Activated CD8-positive, alpha-beta memory T cell treated with anti-CD3 and anti-CD28 coated beads, Interleukin-2, amount 50 U/mL, for 24 hours (primary cell): ENCODE measurements around the gene ABCG2.
"Not testable (repeated sequence)": the region's sequence is repeated elsewhere in the genome, so short reads cannot be mapped to it uniquely, and the experiment has no call there.

ENCODE experiments used
- DNase-seq: peaks from one replicate; pipeline ENCODE4 v3.0.0-alpha.2; 2020; ENCODE audit errors: extremely low read depth

ABCG2 gene

GRCh38 chr4:88112856-88113255 lies 45.6 kb downstream of the ABCG2 start:
- DNase-seq = no peak

- no peak for DNase-seq
These were observed 47.6 kb downstream of the ABCG2 start for GRCh38 chr4:88110826-88111225.

GRCh38 chr4:88109123-88109881 lies 49.1 kb downstream of the ABCG2 start:
- no peak for DNase-seq

GRCh38 chr4:88108747-88109122 lies 49.7 kb downstream of the ABCG2 start:
- no peak for DNase-seq

- not testable (repeated sequence) for DNase-seq
These were observed 50.4 kb downstream of the ABCG2 start for GRCh38 chr4:88108108-88108465.

- no peak for DNase-seq
These were observed 50.9 kb downstream of the ABCG2 start for GRCh38 chr4:88107406-88108107.

- no peak for DNase-seq
These were observed 52.2 kb downstream of the ABCG2 start for GRCh38 chr4:88106205-88106604.

- no peak for DNase-seq
These were observed 53.4 kb downstream of the ABCG2 start for GRCh38 chr4:88104902-88105610.

GRCh38 chr4:88102026-88102425 lies 56.4 kb downstream of the ABCG2 start:
- no peak for DNase-seq

- DNase-seq = no peak
These were observed 57.3 kb downstream of the ABCG2 start for GRCh38 chr4:88101165-88101564.

GRCh38 chr4:88098993-88099752 lies 59.3 kb downstream of the ABCG2 start:
- DNase-seq = no peak

GRCh38 chr4:88097781-88098180 lies 60.7 kb downstream of the ABCG2 start:
- DNase-seq = no peak

- DNase-seq = no peak
These were observed 61.1 kb downstream of the ABCG2 start for GRCh38 chr4:88097301-88097700.

GRCh38 chr4:88093874-88094273 lies 64.6 kb downstream of the ABCG2 start:
- no peak for DNase-seq

GRCh38 chr4:88091378-88091777 lies 67.1 kb downstream of the ABCG2 start:
- DNase-seq = no peak

- DNase-seq = no peak
These were observed 67.5 kb downstream of the ABCG2 start for GRCh38 chr4:88090898-88091297.

- DNase-seq = no peak
These were observed 71.4 kb downstream of the ABCG2 start for GRCh38 chr4:88087004-88087403.

- no peak for DNase-seq
These were observed 77.8 kb downstream of the ABCG2 start for GRCh38 chr4:88080626-88081025.

GRCh38 chr4:88078579-88078978 lies 79.9 kb downstream of the ABCG2 start:
- DNase-seq = no peak

GRCh38 chr4:88077911-88078524 lies 80.4 kb downstream of the ABCG2 start:
- DNase-seq = no peak

- DNase-seq = no peak
These were observed 83.1 kb downstream of the ABCG2 start for GRCh38 chr4:88075336-88075735.

- DNase-seq = no peak
These were observed 88.4 kb downstream of the ABCG2 start for GRCh38 chr4:88070031-88070430.
